ENCODE measurements around the gene ADSS2.

DNA sequence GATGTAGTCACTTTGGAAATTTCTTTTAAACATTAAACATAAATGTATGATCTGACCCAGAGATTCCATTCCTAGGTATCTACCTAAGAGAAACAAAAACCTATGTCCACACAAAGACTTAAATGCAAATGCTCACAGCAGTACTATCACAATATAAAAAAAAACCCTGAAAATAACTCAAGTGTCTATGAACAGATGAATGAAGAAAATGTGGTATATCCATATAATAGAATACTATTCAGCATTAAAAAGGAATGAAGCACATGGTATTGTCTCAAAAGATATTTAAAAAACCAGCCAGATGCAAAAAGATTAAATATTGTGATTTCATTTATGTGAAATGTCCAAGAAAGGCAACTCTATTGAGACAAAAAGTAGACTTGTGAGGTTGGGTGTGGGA, 48.3 kb downstream of the ADSS2 start:
- TF ChIP-seq, protein P1, sequence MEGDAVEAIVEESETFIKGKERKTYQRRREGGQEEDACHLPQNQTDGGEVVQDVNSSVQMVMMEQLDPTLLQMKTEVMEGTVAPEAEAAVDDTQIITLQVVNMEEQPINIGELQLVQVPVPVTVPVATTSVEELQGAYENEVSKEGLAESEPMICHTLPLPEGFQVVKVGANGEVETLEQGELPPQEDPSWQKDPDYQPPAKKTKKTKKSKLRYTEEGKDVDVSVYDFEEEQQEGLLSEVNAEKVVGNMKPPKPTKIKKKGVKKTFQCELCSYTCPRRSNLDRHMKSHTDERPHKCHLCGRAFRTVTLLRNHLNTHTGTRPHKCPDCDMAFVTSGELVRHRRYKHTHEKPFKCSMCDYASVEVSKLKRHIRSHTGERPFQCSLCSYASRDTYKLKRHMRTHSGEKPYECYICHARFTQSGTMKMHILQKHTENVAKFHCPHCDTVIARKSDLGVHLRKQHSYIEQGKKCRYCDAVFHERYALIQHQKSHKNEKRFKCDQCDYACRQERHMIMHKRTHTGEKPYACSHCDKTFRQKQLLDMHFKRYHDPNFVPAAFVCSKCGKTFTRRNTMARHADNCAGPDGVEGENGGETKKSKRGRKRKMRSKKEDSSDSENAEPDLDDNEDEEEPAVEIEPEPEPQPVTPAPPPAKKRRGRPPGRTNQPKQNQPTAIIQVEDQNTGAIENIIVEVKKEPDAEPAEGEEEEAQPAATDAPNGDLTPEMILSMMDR (conservative IDR thresholded peaks at IDR 0.05) = no peak
- TF ChIP-seq EZH2 (IDR thresholded peaks at IDR 0.05; ENCODE audit: low read depth) = no peak

Data from PC-9 (cell line).